HCT116 (cell line): Measurements from ENCODE around the gene MORF4L1.

Source experiments
- ATF3 ChIP-seq: IDR thresholded peaks from 2 replicates; pipeline ENCODE4 v1.6.1; 2012
- CEBPB ChIP-seq: IDR thresholded peaks from 2 replicates; pipeline ENCODE4 v1.6.1; 2012; ENCODE audit warnings: low read depth
- CTCF ChIP-seq, 3 experiments: fragments of 200-600 bp in 1 of 3; sonication (generic) in 1 of 3; IDR thresholded peaks in 2 of 3; conservative IDR thresholded peaks in 1 of 3; 2 replicates each; pipeline ENCODE4 v1.5.1; 2012 to 2017; ENCODE audit warnings: low read depth in 2 of 3, low read length in 2 of 3, antibody characterized with exemption in 1 of 3, borderline replicate concordance in 1 of 3, control low read depth in 1 of 3, mild to moderate bottlenecking in 1 of 3, mixed read lengths in 1 of 3, mixed run types in 1 of 3, moderate library complexity in 1 of 3; ENCODE audit not compliant: insufficient read depth in 1 of 3
- EGR1 ChIP-seq: IDR thresholded peaks from 2 replicates; pipeline ENCODE4 v1.6.1; 2012; ENCODE audit warnings: low read depth
- EZH2 ChIP-seq: fragments of 200-600 bp; sonication (generic); IDR thresholded peaks from 2 replicates; pipeline ENCODE4 v1.6.1; 2017; ENCODE audit warnings: antibody characterized with exemption, mixed run types
- JUND ChIP-seq: IDR thresholded peaks from 2 replicates; pipeline ENCODE4 v1.6.1; 2012
- MAX ChIP-seq: IDR thresholded peaks from 2 replicates; pipeline ENCODE4 v1.6.1; 2012
- POLR2A ChIP-seq: IDR thresholded peaks from 2 replicates; pipeline ENCODE4 v1.7.0; 2011; ENCODE audit warnings: borderline replicate concordance; ENCODE audit not compliant: insufficient read depth, insufficient read length; ENCODE audit errors: extremely low read depth
- POLR2AphosphoS5 ChIP-seq: IDR thresholded peaks from 2 replicates; pipeline ENCODE4 v1.6.1; 2011; ENCODE audit warnings: mild to moderate bottlenecking, low read depth, low read length, moderate library complexity
- RAD21 ChIP-seq: IDR thresholded peaks from 2 replicates; pipeline ENCODE4 v1.6.1; 2012; ENCODE audit warnings: low read depth, mild to moderate bottlenecking
- REST ChIP-seq: IDR thresholded peaks from 2 replicates; pipeline ENCODE4 v1.6.1; 2012; ENCODE audit warnings: low read depth
- SIN3A ChIP-seq: IDR thresholded peaks from 2 replicates; pipeline ENCODE4 v1.6.1; 2012; ENCODE audit warnings: low read depth
- SRF ChIP-seq: IDR thresholded peaks from 2 replicates; pipeline ENCODE4 v1.6.1; 2012; ENCODE audit warnings: low read depth
- ZFX ChIP-seq: fragments of 450-650 bp; IDR thresholded peaks from 2 replicates; pipeline ENCODE4 v1.6.1; 2017

GRCh38 chr15:78914027-78914764 is 41.5 kb downstream of the MORF4L1 start:
- peak; percentile 27 to 62 (median 55); a peak in 5 of 6 replicates for TF ChIP-seq CTCF (IDR thresholded peaks at IDR 0.05 in 2 of 3, conservative IDR thresholded peaks at IDR 0.05 in 1 of 3; ENCODE audit: borderline replicate concordance in 1 of 3, insufficient read depth in 1 of 3, low read depth in 2 of 3, low read length in 2 of 3)
- no peak for TF ChIP-seq EZH2
- no peak for TF ChIP-seq ATF3
- TF ChIP-seq CEBPB: no peak
- TF ChIP-seq REST: no peak
- no peak for TF ChIP-seq EGR1
- no peak for TF ChIP-seq ZFX
- no peak for TF ChIP-seq JUND
- TF ChIP-seq SRF: no peak
- TF ChIP-seq POLR2A: no peak
- TF ChIP-seq POLR2AphosphoS5: no peak
- TF ChIP-seq RAD21: peak; percentile 38
- no peak for TF ChIP-seq SIN3A
- no peak for TF ChIP-seq MAX
